Transverse colon (tissue), 4 donors: ENCODE results near the gene ABCA5.

ENCODE experiments used
- POLR2A ChIP-seq: fragments of 450-650 bp; IDR thresholded peaks from one replicate; pipeline ENCODE4 v1.6.1; 2016; ENCODE audit warnings: antibody characterized with exemption, mild to moderate bottlenecking, moderate library complexity
- POLR2AphosphoS5 ChIP-seq, 3 donors: sonication (generic); formaldehyde crosslinking; IDR thresholded peaks; one replicate each; pipeline ENCODE4 v1.6.1; 2016; ENCODE audit warnings: antibody characterized with exemption in 3 of 3
- TF ChIP-seq, protein P1 (sequence below), 5 experiments: fragments of 200-600 bp in 3 of 5; fragments of 450-650 bp in 2 of 5; sonication (generic) in 3 of 5; IDR thresholded peaks; 1 replicate in 2 of 5; 2 replicates in 3 of 5; pipeline ENCODE4 v1.5.1; 2016 to 2017; ENCODE audit warnings: antibody characterized with exemption in 5 of 5, inconsistent platforms in 3 of 5, mild to moderate bottlenecking in 2 of 5, moderate library complexity in 1 of 5

- TF ChIP-seq POLR2AphosphoS5 (IDR thresholded peaks at IDR 0.05) (no peak), POLR2A (no peak)
- TF ChIP-seq, protein P1, sequence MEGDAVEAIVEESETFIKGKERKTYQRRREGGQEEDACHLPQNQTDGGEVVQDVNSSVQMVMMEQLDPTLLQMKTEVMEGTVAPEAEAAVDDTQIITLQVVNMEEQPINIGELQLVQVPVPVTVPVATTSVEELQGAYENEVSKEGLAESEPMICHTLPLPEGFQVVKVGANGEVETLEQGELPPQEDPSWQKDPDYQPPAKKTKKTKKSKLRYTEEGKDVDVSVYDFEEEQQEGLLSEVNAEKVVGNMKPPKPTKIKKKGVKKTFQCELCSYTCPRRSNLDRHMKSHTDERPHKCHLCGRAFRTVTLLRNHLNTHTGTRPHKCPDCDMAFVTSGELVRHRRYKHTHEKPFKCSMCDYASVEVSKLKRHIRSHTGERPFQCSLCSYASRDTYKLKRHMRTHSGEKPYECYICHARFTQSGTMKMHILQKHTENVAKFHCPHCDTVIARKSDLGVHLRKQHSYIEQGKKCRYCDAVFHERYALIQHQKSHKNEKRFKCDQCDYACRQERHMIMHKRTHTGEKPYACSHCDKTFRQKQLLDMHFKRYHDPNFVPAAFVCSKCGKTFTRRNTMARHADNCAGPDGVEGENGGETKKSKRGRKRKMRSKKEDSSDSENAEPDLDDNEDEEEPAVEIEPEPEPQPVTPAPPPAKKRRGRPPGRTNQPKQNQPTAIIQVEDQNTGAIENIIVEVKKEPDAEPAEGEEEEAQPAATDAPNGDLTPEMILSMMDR (IDR thresholded peaks at IDR 0.05): no peak
Measured at GRCh38 chr17:69305177-69305576, 21.8 kb downstream of the ABCA5 start.
